ENCODE measurements around the gene KAZN.

KAZN gene

DNA sequence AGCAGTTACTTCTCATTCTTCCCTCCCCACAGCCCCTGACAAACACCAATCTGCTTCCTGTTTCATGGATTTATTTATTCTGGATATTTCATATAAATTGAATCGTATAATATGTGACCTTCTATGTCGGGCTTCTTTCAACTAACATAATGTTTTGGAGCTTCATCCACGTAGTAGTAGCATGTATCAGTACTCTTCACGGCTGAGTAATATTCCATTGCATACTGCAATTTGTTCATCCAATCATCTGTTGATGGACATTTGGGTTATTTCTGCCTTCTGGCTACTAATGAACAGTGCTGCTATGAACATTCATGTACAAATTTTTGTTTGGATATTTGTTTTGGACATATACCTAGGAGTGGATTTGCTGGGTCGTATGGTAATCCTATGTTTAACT lies 1.9 kb upstream of the KAZN start:
- TF ChIP-seq, protein P1, sequence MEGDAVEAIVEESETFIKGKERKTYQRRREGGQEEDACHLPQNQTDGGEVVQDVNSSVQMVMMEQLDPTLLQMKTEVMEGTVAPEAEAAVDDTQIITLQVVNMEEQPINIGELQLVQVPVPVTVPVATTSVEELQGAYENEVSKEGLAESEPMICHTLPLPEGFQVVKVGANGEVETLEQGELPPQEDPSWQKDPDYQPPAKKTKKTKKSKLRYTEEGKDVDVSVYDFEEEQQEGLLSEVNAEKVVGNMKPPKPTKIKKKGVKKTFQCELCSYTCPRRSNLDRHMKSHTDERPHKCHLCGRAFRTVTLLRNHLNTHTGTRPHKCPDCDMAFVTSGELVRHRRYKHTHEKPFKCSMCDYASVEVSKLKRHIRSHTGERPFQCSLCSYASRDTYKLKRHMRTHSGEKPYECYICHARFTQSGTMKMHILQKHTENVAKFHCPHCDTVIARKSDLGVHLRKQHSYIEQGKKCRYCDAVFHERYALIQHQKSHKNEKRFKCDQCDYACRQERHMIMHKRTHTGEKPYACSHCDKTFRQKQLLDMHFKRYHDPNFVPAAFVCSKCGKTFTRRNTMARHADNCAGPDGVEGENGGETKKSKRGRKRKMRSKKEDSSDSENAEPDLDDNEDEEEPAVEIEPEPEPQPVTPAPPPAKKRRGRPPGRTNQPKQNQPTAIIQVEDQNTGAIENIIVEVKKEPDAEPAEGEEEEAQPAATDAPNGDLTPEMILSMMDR (IDR thresholded peaks at IDR 0.05; ENCODE audit: borderline replicate concordance, insufficient read depth, low read depth, low read length): no peak

GRCh38 chr1:14597343-14598006 lies 1.0 kb upstream of the KAZN start:
- TF ChIP-seq, protein P1 (IDR thresholded peaks at IDR 0.05; ENCODE audit: borderline replicate concordance, insufficient read depth, low read depth, low read length): no peak
- H3K4me3 ChIP-seq (ENCODE audit: low read depth, low read length): no peak overlapping the region

More for the DNA sequence above, 1.9 kb upstream of the KAZN start:
- no peak overlapping the region for H3K4me3 ChIP-seq (ENCODE audit: low read depth, low read length)

DNA sequence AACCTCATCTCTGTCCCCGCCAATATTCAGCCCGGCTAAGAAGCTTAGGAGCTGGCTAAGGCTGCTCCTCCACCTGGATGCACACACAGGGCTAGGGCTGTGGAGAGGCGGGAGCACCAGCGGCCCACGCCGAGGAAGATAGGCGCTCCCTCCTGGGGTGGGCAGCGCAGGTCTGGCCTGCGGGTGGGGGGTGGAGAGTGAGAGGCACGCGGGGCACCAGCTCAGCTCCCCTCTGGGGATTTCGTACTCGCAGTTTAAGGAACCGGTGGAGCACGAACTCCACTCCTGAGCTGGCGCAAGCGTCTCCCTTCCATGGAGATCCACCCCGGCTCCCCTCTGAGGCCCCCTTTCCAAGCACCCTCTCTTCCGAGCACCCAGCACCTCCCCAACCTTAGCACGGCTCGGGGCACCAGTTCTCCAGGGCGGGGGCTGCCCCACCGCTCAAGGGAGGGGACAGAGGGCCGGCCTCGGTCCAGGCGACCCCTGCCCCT lies 433 bp upstream of the KAZN start:
- H3K4me3 ChIP-seq (ENCODE audit: low read depth, low read length): peak overlapping the region; percentile 54
- TF ChIP-seq, protein P1 (IDR thresholded peaks at IDR 0.05; ENCODE audit: borderline replicate concordance, insufficient read depth, low read depth, low read length): no peak

DNA sequence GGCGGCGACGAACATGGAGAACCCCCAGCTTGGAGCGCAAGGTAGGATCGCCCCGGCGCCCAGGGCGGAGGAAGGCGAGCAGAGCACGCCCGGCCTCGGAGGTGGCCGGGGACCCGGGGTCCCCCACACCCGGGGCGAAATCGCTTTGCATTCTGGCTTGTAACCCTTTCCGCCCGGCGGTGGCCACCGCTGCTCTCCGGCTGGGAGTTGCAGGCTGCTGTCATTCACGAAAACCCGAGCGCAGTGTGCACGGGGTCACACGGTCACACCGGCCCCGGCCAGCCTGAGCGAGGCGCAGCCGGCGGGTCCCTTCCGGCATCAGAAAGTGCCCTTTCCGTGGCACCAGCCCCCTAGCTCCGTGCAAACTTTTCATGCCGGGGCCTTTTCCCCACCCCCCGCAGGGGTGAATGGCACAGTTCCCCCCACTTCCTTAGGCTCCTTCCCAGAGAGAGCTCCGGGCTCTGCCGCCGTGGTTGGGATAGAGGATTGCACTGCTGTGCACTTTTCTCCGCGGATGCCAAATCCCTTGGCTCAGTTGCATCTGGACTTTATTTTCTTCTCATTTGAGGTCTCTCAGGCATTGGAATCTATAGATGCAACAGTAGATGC lies 802 bp downstream of the KAZN start:
- TF ChIP-seq, protein P1 (IDR thresholded peaks at IDR 0.05; ENCODE audit: borderline replicate concordance, insufficient read depth, low read depth, low read length): no peak
- H3K4me3 ChIP-seq (ENCODE audit: low read depth, low read length): peak overlapping the region; percentile 54

- peak overlapping the region; percentile 54 for H3K4me3 ChIP-seq (ENCODE audit: low read depth, low read length)
- TF ChIP-seq, protein P1 (IDR thresholded peaks at IDR 0.05; ENCODE audit: borderline replicate concordance, insufficient read depth, low read depth, low read length): no peak
These were observed 1.3 kb downstream of the KAZN start for GRCh38 chr1:14599800-14600199.

DNA sequence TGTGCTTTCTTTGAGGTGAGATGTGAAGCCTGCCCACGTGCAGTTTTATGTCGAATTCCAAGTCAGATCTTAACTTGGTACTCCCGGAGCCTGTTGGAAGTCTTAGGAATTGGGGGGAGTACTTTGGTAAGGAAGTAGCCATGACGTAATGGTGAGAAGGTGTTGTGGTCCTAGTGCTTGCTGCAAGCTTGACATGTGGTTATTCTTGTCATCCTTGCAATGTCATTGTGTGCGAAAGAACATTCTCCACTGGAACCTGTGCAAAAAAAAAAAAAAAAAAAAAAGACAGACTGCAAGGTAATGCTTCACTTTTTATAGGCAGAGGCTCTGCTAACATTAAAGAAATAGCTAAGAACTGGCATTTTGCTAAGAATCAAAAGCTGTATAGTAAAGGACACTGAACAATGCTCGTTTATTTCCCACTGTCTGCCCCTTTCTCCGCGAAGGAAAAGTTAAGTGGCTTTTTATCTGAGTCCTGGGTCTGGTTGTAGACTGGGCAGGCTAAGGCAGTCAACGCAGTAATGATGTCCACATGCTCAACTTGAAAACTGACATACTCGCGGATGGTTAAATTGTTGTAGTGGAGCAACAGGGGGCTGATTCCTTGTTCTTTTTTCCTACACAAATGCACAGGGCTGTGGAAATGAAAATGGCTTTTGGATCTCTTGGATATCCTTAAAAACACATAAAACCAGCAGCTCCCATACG lies 2.1 kb downstream of the KAZN start:
- H3K4me3 ChIP-seq (ENCODE audit: low read depth, low read length): no peak overlapping the region

More for the DNA sequence above, 2.1 kb downstream of the KAZN start:
- TF ChIP-seq, protein P1 (IDR thresholded peaks at IDR 0.05; ENCODE audit: borderline replicate concordance, insufficient read depth, low read depth, low read length): no peak
